Muscle of arm (tissue), 12 donors: ENCODE results near the gene EVA1C. TPM values are rescaled to one million over a fixed set of nuclear protein-coding genes. Genes with fewer than 3 reads are reported as not detected.
"Not testable (repeated sequence)": the region's sequence is repeated elsewhere in the genome, so short reads cannot be mapped to it uniquely, and the experiment has no call there.

Experiments
- DNase-seq: peaks from one replicate; pipeline ENCODE4 v3.0.0-alpha.2; 2013
- polyA plus RNA-seq, 12 donors: library from polyadenylated mRNA; unstranded; fragments of 120-200 nt; gene quantifications; one replicate each; pipeline ENCODE4 v1.2.1, GENCODE V29; 2013; ENCODE audit not compliant: insufficient read length in 12 of 12

The EVA1C gene
- polyA plus RNA-seq, 12 donors: 1.8 to 4.8 (median 2.7) TPM; not detected in 2

- DNase-seq: no peak
These were observed 111.6 kb downstream of the EVA1C start for GRCh38 chr21:32523988-32524719.

GRCh38 chr21:32525282-32525681 lies 112.8 kb downstream of the EVA1C start:
- no peak for DNase-seq

- DNase-seq: no peak
These were observed 117.2 kb downstream of the EVA1C start for GRCh38 chr21:32529679-32530078.

GRCh38 chr21:32530809-32531208 lies 118.3 kb downstream of the EVA1C start:
- not testable (repeated sequence) for DNase-seq

GRCh38 chr21:32531561-32531960 lies 119.1 kb downstream of the EVA1C start:
- DNase-seq: not testable (repeated sequence)

GRCh38 chr21:32532636-32533035 lies 120.1 kb downstream of the EVA1C start:
- no peak for DNase-seq

- DNase-seq: no peak
These were observed 120.5 kb downstream of the EVA1C start for GRCh38 chr21:32533053-32533452.

- DNase-seq: no peak
These were observed 121.1 kb downstream of the EVA1C start for GRCh38 chr21:32533611-32534010.

GRCh38 chr21:32534113-32534512 lies 121.6 kb downstream of the EVA1C start:
- DNase-seq: no peak

- no peak for DNase-seq
These were observed 123.1 kb downstream of the EVA1C start for GRCh38 chr21:32535612-32536011.

- no peak for DNase-seq
These were observed 125.0 kb downstream of the EVA1C start for GRCh38 chr21:32537569-32537881.

- no peak for DNase-seq
These were observed 125.8 kb downstream of the EVA1C start for GRCh38 chr21:32538147-32538792.

- no peak for DNase-seq
These were observed 126.9 kb downstream of the EVA1C start for GRCh38 chr21:32539378-32539777.

GRCh38 chr21:32543056-32543455 lies 130.6 kb downstream of the EVA1C start:
- DNase-seq: not testable (repeated sequence)

GRCh38 chr21:32543975-32544374 lies 131.5 kb downstream of the EVA1C start:
- no peak for DNase-seq

GRCh38 chr21:32544697-32545096 lies 132.2 kb downstream of the EVA1C start:
- no peak for DNase-seq

- no peak for DNase-seq
These were observed 133.5 kb downstream of the EVA1C start for GRCh38 chr21:32545948-32546441.

GRCh38 chr21:32547018-32547417 lies 134.5 kb downstream of the EVA1C start:
- DNase-seq: no peak

GRCh38 chr21:32548978-32549377 lies 136.5 kb downstream of the EVA1C start:
- DNase-seq: no peak

- DNase-seq: no peak
These were observed 136.9 kb downstream of the EVA1C start for GRCh38 chr21:32549440-32549839.

- DNase-seq: no peak
These were observed 137.4 kb downstream of the EVA1C start for GRCh38 chr21:32549886-32550285.

GRCh38 chr21:32554832-32555638 lies 142.5 kb downstream of the EVA1C start:
- no peak for DNase-seq

- DNase-seq: no peak
These were observed 145.6 kb downstream of the EVA1C start for GRCh38 chr21:32558106-32558505.
